Measurements from ENCODE around the gene CDH4. TPM values are rescaled to one million over a fixed set of nuclear protein-coding genes. Genes with fewer than 3 reads are reported as not detected.
"Not testable (repeated sequence)": the region's sequence is repeated elsewhere in the genome, so short reads cannot be mapped to it uniquely, and the experiment has no call there.

Gene CDH4
- total and polyA plus RNA-seq, 7 donors = under 0.01 to 0.06 TPM; not detected in 5

- peaks cover 0 to 2% (median 0%) of the 10 kb centered on the region in 3 donors for H3K27me3 ChIP-seq
- H3K4me1 ChIP-seq = no peaks in the 10 kb centered on the region
- no peak for DNase-seq
- no peak overlapping the region for H3K27ac ChIP-seq
- TF ChIP-seq POLR2A (IDR thresholded peaks at IDR 0.05) (no peak), CTCF (IDR thresholded peaks at IDR 0.05) (no peak), POLR2AphosphoS5 (IDR thresholded peaks at IDR 0.05) (no peak), EP300 (IDR thresholded peaks at IDR 0.05) (no peak)
- 76 to 85% methylated on average over 7 of the region's 7 CpGs for WGBS, 2 donors
- H3K9me3 ChIP-seq = peaks cover 0 to 2% (median 0%) of the 10 kb centered on the region in 4 donors
- H3K4me3 ChIP-seq = no peak overlapping the region
- no peaks in the 10 kb centered on the region for H3K36me3 ChIP-seq
- intact Hi-C loops (cut with DNase I) = no loop called here
Measured at GRCh38 chr20:61399433-61399832, 147.4 kb downstream of the CDH4 start.

GRCh38 chr20:61400499-61400898, 148.4 kb downstream of the CDH4 start:
- H3K4me1 ChIP-seq = no peaks in the 10 kb centered on the region
- H3K27ac ChIP-seq = no peak overlapping the region
- H3K9me3 ChIP-seq = peaks cover 0 to under 1% (median 0%) of the 10 kb centered on the region in 4 donors
- no peak for TF ChIP-seq POLR2AphosphoS5 (IDR thresholded peaks at IDR 0.05)
- TF ChIP-seq POLR2A (IDR thresholded peaks at IDR 0.05) = no peak
- TF ChIP-seq EP300 (IDR thresholded peaks at IDR 0.05) = no peak
- no peak for TF ChIP-seq CTCF (IDR thresholded peaks at IDR 0.05)
- H3K36me3 ChIP-seq = no peaks in the 10 kb centered on the region
- H3K27me3 ChIP-seq = no peaks in the 10 kb centered on the region
- no peak for DNase-seq
- 81 to 93% methylated on average over 8 of the region's 8 CpGs for WGBS, 2 donors
- H3K4me3 ChIP-seq = no peak overlapping the region
- intact Hi-C loops (cut with DNase I) = no loop called here

- TF ChIP-seq POLR2AphosphoS5 (IDR thresholded peaks at IDR 0.05) (no peak), EP300 (IDR thresholded peaks at IDR 0.05) (no peak), CTCF (IDR thresholded peaks at IDR 0.05) (no peak), POLR2A (IDR thresholded peaks at IDR 0.05) (no peak)
- Histone ChIP-seq H3K4me1 (no peaks in the 10 kb centered on the region), H3K36me3 (no peaks in the 10 kb centered on the region), H3K27me3 (no peaks in the 10 kb centered on the region), H3K4me3 (no peak overlapping the region), H3K27ac (no peak overlapping the region), H3K9me3 (no peaks in the 10 kb centered on the region)
- no peak for DNase-seq
- intact Hi-C loops (cut with DNase I) = no loop called here
- WGBS, 2 donors = 88% methylated on average over 11 of the region's 11 CpGs
Measured at GRCh38 chr20:61404303-61404702, 152.2 kb downstream of the CDH4 start.

GRCh38 chr20:61405007-61405406, 152.9 kb downstream of the CDH4 start:
- 93% methylated on average over 14 of the region's 14 CpGs for WGBS, 2 donors
- H3K36me3 ChIP-seq = no peaks in the 10 kb centered on the region
- no peak for DNase-seq
- no peaks in the 10 kb centered on the region for H3K27me3 ChIP-seq
- intact Hi-C loops (cut with DNase I) = no loop called here
- TF ChIP-seq POLR2A (IDR thresholded peaks at IDR 0.05) (no peak), EP300 (IDR thresholded peaks at IDR 0.05) (no peak), POLR2AphosphoS5 (IDR thresholded peaks at IDR 0.05) (no peak), CTCF (IDR thresholded peaks at IDR 0.05) (no peak)
- H3K27ac ChIP-seq = no peak overlapping the region
- H3K9me3 ChIP-seq = no peaks in the 10 kb centered on the region
- H3K4me3 ChIP-seq = no peak overlapping the region
- no peaks in the 10 kb centered on the region for H3K4me1 ChIP-seq

- H3K9me3 ChIP-seq; H3K4me1 ChIP-seq; intact Hi-C loops (cut with DNase I); H3K27ac ChIP-seq; H3K27me3 ChIP-seq; H3K36me3 ChIP-seq; DNase-seq; H3K4me3 ChIP-seq: not testable (repeated sequence)
- WGBS, 2 donors = 94 to 95% methylated on average over 8 of the region's 8 CpGs
Measured at GRCh38 chr20:61406773-61407172, 154.7 kb downstream of the CDH4 start.

Measured in sigmoid colon (tissue), 7 donors.